Endothelial cell (in vitro differentiated cells): ENCODE results near the gene TBC1D13. TPM values are rescaled to one million over a fixed set of nuclear protein-coding genes. Genes with fewer than 3 reads are reported as not detected.

Experiments used
- DNase-seq: peaks from one replicate; pipeline ENCODE4 v3.0.0; 2021; ENCODE audit warnings: low spot score
- H3K27ac Mint-ChIP-seq: one replicate; pipeline ENCODE4 v1.8.0; 2021; ENCODE audit warnings: mixed read lengths, inconsistent platforms; ENCODE audit not compliant: unreplicated experiment
- H3K27me3 Mint-ChIP-seq: one replicate; pipeline ENCODE4 v1.8.0; 2021; ENCODE audit warnings: mild to moderate bottlenecking, moderate library complexity, mixed read lengths, inconsistent platforms; ENCODE audit not compliant: unreplicated experiment
- H3K36me3 Mint-ChIP-seq: one replicate; pipeline ENCODE4 v1.8.0; 2021; ENCODE audit warnings: mild to moderate bottlenecking, low read depth, mixed read lengths, inconsistent platforms; ENCODE audit not compliant: unreplicated experiment
- H3K4me1 Mint-ChIP-seq: one replicate; pipeline ENCODE4 v1.8.0; 2021; ENCODE audit warnings: mild to moderate bottlenecking, mixed read lengths, inconsistent platforms; ENCODE audit not compliant: unreplicated experiment
- H3K4me3 Mint-ChIP-seq: one replicate; pipeline ENCODE4 v1.8.0; 2021; ENCODE audit warnings: mild to moderate bottlenecking, mixed read lengths, inconsistent platforms; ENCODE audit not compliant: unreplicated experiment
- H3K9me3 Mint-ChIP-seq: one replicate; pipeline ENCODE4 v1.8.0; 2021; ENCODE audit warnings: mixed read lengths, inconsistent platforms; ENCODE audit not compliant: unreplicated experiment
- CTCF ChIP-seq: fragments of 200-600 bp; sonication (generic); IDR thresholded peaks from one replicate; pipeline ENCODE4 v1.5.0; 2021; ENCODE audit warnings: antibody characterized with exemption; ENCODE audit not compliant: unreplicated experiment
- total RNA-seq: library from RNA; stranded (reverse); fragmentation: NEBNext Ultra II Directional; extraction: Animal tissue kit (Norgen Biotek cat#: 25700); gene quantifications from one replicate; pipeline ENCODE4 v1.2.1, GENCODE V29; 2021; ENCODE audit not compliant: unreplicated experiment

TBC1D13 gene
- total RNA-seq, 1 donor from 2014 or later, result 58.8 TPM

- H3K36me3 Mint-ChIP-seq, result no peaks in the 10 kb centered on the region
- H3K9me3 Mint-ChIP-seq, result no peaks in the 10 kb centered on the region
- H3K4me3 Mint-ChIP-seq, result no peak overlapping the region
- no peak for TF ChIP-seq CTCF
- no peak for DNase-seq
- peaks cover 3% of the 10 kb centered on the region for H3K27me3 Mint-ChIP-seq
- H3K4me1 Mint-ChIP-seq, result peaks cover 3% of the 10 kb centered on the region
- H3K27ac Mint-ChIP-seq, result no peak overlapping the region
Measured at GRCh38 chr9:128750926-128751595, 36.0 kb upstream of the TBC1D13 start.

- TF ChIP-seq CTCF, result no peak
- Mint-ChIP-seq H3K27me3 (peaks cover 3% of the 10 kb centered on the region), H3K36me3 (no peaks in the 10 kb centered on the region), H3K4me1 (peaks cover 3% of the 10 kb centered on the region), H3K9me3 (no peaks in the 10 kb centered on the region), H3K27ac (no peak overlapping the region), H3K4me3 (no peak overlapping the region)
- DNase-seq, result no peak
Measured at GRCh38 chr9:128753627-128754026, 33.4 kb upstream of the TBC1D13 start.

GRCh38 chr9:128757602-128758001 lies 29.5 kb upstream of the TBC1D13 start:
- no peak for DNase-seq
- Mint-ChIP-seq H3K27me3 (peaks cover 3% of the 10 kb centered on the region), H3K27ac (no peak overlapping the region), H3K4me3 (no peak overlapping the region), H3K4me1 (no peaks in the 10 kb centered on the region), H3K9me3 (no peaks in the 10 kb centered on the region), H3K36me3 (no peaks in the 10 kb centered on the region)
- no peak for TF ChIP-seq CTCF

GRCh38 chr9:128762671-128763449 lies 24.2 kb upstream of the TBC1D13 start:
- H3K36me3 Mint-ChIP-seq, result peaks cover 2% of the 10 kb centered on the region
- peaks cover 2% of the 10 kb centered on the region for H3K27me3 Mint-ChIP-seq
- no peaks in the 10 kb centered on the region for H3K9me3 Mint-ChIP-seq
- H3K27ac Mint-ChIP-seq, result peak overlapping the region; percentile 15
- H3K4me3 Mint-ChIP-seq, result no peak overlapping the region
- no peak for DNase-seq
- H3K4me1 Mint-ChIP-seq, result peaks cover 9% of the 10 kb centered on the region
- no peak for TF ChIP-seq CTCF

- H3K27ac Mint-ChIP-seq, result no peak overlapping the region
- peaks cover 9% of the 10 kb centered on the region for H3K4me1 Mint-ChIP-seq
- H3K4me3 Mint-ChIP-seq, result no peak overlapping the region
- DNase-seq, result no peak
- H3K36me3 Mint-ChIP-seq, result peaks cover 2% of the 10 kb centered on the region
- no peak for TF ChIP-seq CTCF
- no peaks in the 10 kb centered on the region for H3K9me3 Mint-ChIP-seq
- H3K27me3 Mint-ChIP-seq, result peaks cover 2% of the 10 kb centered on the region
Measured at GRCh38 chr9:128764361-128764760, 22.7 kb upstream of the TBC1D13 start.
